GM13977 (cell line): ENCODE data around the gene P2RY12.

Experiments
- DNase-seq: peaks from one replicate; pipeline ENCODE4 v3.0.0; 2012; ENCODE audit warnings: low spot score
- in situ Hi-C: fragments of 300-500 bp; cut with MboI; formaldehyde crosslinking; loops from one replicate; pipeline ENCODE4 v1.12.0; 2022; ENCODE audit warnings: low sequenced_read_pairs, low pct_unique_long_range_greater_than_20kb, mixed read lengths, inconsistent platforms; ENCODE audit not compliant: unreplicated experiment
- TF ChIP-seq, protein P1 (sequence below): IDR thresholded peaks from 2 replicates; pipeline ENCODE4 v1.5.1; 2012; ENCODE audit warnings: mild to moderate bottlenecking, control low read depth; ENCODE audit not compliant: insufficient read depth; ENCODE audit errors: extremely low read depth, missing control alignments

P2RY12 gene

DNA sequence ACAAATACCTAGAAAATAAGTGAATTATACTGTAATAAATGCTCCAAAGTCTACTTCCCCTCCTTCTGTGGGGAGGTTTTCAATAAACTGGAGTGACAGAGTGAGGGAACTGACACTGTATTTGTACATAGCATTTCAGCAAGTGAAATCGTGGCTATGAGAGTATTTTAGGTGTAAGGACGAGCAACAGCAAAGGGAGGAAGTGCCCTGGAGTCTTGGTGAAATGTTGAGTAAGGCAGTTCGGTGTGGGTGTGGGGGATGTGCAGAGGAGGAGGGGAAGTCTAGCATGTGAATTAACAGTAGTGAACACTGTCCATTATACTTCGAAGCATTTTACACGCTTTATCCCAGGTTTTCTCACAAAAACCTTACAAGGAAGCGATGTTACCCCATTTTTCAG, 37.1 kb downstream of the P2RY12 start:
- no peak for DNase-seq
- in situ Hi-C loops = no loop called here
- TF ChIP-seq, protein P1, sequence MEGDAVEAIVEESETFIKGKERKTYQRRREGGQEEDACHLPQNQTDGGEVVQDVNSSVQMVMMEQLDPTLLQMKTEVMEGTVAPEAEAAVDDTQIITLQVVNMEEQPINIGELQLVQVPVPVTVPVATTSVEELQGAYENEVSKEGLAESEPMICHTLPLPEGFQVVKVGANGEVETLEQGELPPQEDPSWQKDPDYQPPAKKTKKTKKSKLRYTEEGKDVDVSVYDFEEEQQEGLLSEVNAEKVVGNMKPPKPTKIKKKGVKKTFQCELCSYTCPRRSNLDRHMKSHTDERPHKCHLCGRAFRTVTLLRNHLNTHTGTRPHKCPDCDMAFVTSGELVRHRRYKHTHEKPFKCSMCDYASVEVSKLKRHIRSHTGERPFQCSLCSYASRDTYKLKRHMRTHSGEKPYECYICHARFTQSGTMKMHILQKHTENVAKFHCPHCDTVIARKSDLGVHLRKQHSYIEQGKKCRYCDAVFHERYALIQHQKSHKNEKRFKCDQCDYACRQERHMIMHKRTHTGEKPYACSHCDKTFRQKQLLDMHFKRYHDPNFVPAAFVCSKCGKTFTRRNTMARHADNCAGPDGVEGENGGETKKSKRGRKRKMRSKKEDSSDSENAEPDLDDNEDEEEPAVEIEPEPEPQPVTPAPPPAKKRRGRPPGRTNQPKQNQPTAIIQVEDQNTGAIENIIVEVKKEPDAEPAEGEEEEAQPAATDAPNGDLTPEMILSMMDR = no peak

DNA sequence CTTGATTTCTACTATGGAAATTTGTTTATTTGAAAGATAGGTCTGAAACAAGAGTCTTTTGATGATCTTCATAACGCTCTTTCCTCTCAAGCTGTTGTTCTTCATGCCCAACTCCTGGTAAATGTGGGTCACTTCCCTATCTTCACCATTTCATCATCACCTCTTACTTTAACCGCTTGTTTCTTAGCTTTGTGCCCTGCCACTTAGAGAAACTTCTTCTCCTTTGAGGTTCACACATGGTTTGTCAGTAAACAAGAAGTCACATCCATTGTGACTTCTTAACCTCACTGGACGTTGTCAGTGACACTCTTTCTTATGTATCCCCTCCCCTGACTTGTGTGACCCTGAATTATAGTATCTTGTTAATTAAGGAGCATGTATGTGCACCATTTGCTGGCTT, 38.3 kb downstream of the P2RY12 start:
- TF ChIP-seq, protein P1 = no peak
- in situ Hi-C loops = no loop called here
- DNase-seq = no peak

DNA sequence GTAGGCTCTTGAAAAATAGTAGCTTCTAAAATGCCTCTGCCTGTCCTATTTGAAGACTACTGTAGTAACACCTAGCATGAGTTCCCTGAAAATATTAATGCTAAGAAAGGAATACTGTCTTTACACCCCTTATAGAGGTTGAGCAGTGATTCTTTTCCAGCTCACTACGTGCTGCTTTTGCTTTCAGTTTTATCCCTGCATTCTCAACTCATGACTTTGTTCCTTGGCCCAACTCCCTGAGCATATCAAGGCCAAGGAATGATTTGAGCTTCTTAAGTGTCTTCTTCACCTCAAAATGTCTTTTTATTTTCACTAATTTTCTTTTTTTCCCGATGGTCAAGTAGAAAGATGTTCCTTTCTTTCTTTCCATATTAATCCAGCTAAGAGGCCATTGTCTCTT, 38.7 kb downstream of the P2RY12 start:
- TF ChIP-seq, protein P1 = no peak
- in situ Hi-C loops = no loop called here
- DNase-seq = no peak

DNA sequence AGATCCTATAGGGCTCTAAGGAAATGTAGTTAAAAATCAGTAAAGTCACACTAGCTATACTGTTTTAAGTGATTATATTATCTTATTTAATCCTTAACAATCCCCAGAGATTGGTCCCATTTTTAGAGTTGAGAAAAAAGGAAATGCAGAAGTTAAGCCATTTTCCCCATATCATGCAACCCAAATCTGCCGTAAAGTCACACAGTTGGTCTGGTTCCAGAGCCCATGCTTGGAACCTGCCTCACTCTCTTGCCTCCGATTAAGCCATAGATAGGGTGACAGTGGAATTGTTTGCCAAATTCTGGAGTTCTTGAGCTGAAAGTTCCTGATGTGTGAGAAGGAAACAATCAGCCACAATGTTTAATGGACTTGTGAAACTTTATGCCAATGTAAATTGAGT, 52.9 kb downstream of the P2RY12 start:
- TF ChIP-seq, protein P1 = no peak
- no peak for DNase-seq
- in situ Hi-C loops = no loop called here

DNA sequence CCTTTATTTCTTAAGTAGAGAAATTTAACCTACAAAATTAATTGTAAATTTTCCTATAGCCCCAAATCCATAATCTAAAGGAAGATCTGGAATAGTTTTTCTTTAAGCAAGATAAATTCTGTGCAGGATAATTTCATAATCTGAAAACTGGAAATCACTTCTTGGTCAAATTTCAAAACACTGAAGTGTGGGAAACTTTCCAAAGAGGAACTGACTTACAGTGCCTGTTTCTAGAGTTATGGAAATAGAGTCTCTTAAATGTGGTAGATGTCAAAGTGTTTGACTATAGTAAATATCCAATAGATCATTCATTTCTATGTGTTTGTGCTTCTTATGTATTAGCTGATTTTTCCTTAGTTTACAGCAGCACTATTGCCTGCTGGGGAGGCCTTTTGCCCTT, 53.7 kb downstream of the P2RY12 start:
- in situ Hi-C loops = no loop called here
- no peak for DNase-seq
- TF ChIP-seq, protein P1 = no peak

DNA sequence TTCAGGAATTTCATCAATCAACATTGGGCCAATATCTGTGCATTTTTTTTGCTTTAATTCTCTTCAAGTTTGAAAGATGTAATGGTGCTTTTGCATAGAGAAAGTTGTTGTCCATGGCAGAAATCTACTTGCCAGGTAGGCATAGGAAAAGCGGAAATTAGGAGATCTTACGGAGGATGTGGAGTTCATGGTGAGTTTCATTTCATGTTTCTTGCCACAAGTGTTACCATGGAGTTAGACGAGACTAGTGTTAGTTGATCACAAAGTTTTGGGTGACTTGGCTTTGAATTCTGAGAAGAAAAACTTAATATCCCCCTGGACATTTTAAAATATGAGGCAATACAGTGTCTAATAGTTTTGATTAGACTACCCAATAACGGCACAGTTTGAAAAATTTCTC, 54.2 kb downstream of the P2RY12 start:
- DNase-seq = no peak
- in situ Hi-C loops = no loop called here
- TF ChIP-seq, protein P1 = no peak

DNA sequence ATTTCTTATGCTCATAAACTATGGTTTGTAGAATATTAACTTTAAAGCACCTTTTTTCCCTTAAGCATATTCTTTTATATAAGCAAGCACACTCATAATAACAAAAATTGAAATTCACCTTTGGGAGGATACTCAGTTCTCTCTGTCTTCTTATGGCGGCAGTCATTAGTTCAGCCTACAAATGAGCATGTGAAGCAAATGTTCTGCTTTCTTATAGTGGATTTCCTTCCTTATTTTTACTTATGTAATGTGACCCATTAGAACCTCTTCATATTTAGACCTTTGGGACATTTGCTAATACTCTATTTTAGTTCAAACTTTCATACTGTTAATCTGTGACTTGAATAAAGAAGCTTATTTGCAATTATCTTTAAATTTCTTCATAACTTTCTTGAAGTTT, 55.2 kb downstream of the P2RY12 start, which contains the start of gene P2RY13:
P2RY13 (minus strand) TSS at position 187 of the 400 bp plus-strand sequence; CDS start at position 166, 21 bp downstream.
- in situ Hi-C loops = no loop called here
- TF ChIP-seq, protein P1 = no peak
- no peak for DNase-seq
